CD14-positive monocyte (primary cell): ENCODE data around the gene RWDD4. TPM values are rescaled to one million over a fixed set of nuclear protein-coding genes. Genes with fewer than 3 reads are reported as not detected.

Source experiments
- DNase-seq, 3 donors: peaks; one replicate each; pipeline ENCODE4 v3.0.0-alpha.2; 2011 to 2022
- H2AFZ ChIP-seq: 2 replicates; pipeline ENCODE4 v1.6.0; 2012; ENCODE audit warnings: mild to moderate bottlenecking, low read depth, low read length, inconsistent platforms; ENCODE audit not compliant: insufficient read depth, poor library complexity, severe bottlenecking
- H3K27ac ChIP-seq, 2 donors: 1 replicate in 1 of 2; 2 replicates in 1 of 2; pipeline ENCODE4 v1.5.1; 2012 to 2013; ENCODE audit warnings: low read length in 2 of 2, control low read depth in 1 of 2, inconsistent platforms in 1 of 2, low read depth in 1 of 2, mild to moderate bottlenecking in 1 of 2
- H3K27me3 ChIP-seq, 2 donors: one replicate each; pipeline versions ENCODE4 v1.6.0 to v1.6.1; 2011 to 2013; ENCODE audit warnings: low read length in 2 of 2; ENCODE audit not compliant: control insufficient read depth in 2 of 2, insufficient read depth in 2 of 2
- H3K36me3 ChIP-seq, 2 donors: replicated peaks in 1 of 2; 1 replicate in 1 of 2; 2 replicates in 1 of 2; pipeline versions ENCODE4 v1.5.1 to v1.6.1; 2012 to 2013; ENCODE audit warnings: low read length in 2 of 2, control low read depth in 1 of 2, inconsistent platforms in 1 of 2, mild to moderate bottlenecking in 1 of 2; ENCODE audit not compliant: insufficient read depth in 2 of 2, control insufficient read depth in 1 of 2
- H3K4me1 ChIP-seq, 2 donors: 1 replicate in 1 of 2; 2 replicates in 1 of 2; pipeline versions ENCODE4 v1.5.1 to v1.6.1; 2012 to 2013; ENCODE audit warnings: low read length in 2 of 2, control low read depth in 1 of 2, inconsistent platforms in 1 of 2, mild to moderate bottlenecking in 1 of 2, moderate library complexity in 1 of 2; ENCODE audit not compliant: insufficient read depth in 2 of 2, control insufficient read depth in 1 of 2
- H3K4me2 ChIP-seq: replicated peaks from 2 replicates; pipeline ENCODE3; 2012; ENCODE audit warnings: low read length, moderate library complexity, mild to moderate bottlenecking; ENCODE audit not compliant: poor library complexity, severe bottlenecking; ENCODE audit errors: extremely low read depth
- H3K4me3 ChIP-seq, 3 experiments: fragments of 200-600 bp in 1 of 3; sonication (generic) in 1 of 3; replicated peaks in 1 of 3; 1 replicate in 2 of 3; 2 replicates in 1 of 3; pipeline ENCODE4 v1.5.1; 2011 to 2013; ENCODE audit warnings: low read length in 3 of 3, mild to moderate bottlenecking in 3 of 3, control low read depth in 2 of 3, low read depth in 2 of 3, inconsistent platforms in 1 of 3, moderate library complexity in 1 of 3
- H3K79me2 ChIP-seq: 2 replicates; pipeline ENCODE4 v1.6.0; 2012; ENCODE audit warnings: mild to moderate bottlenecking, control low read depth, inconsistent platforms, low read length, moderate library complexity; ENCODE audit not compliant: insufficient read depth
- H3K9ac ChIP-seq: 2 replicates; pipeline ENCODE4 v1.6.0; 2017; ENCODE audit warnings: low read length, mild to moderate bottlenecking; ENCODE audit not compliant: insufficient read depth, poor library complexity, severe bottlenecking
- H3K9me3 ChIP-seq, 2 donors: replicated peaks in 1 of 2; 1 replicate in 1 of 2; 2 replicates in 1 of 2; pipeline versions ENCODE4 v1.5.1 to v1.6.1; 2012 to 2013; ENCODE audit warnings: low read length in 2 of 2, control low read depth in 1 of 2; ENCODE audit not compliant: control insufficient read depth in 1 of 2, insufficient read depth in 1 of 2
- H4K20me1 ChIP-seq: 2 replicates; pipeline ENCODE4 v1.6.0; 2012; ENCODE audit warnings: mild to moderate bottlenecking, low read length, control low read depth, moderate library complexity; ENCODE audit not compliant: insufficient read depth
- H3K27ac Mint-ChIP-seq, 7 donors: one replicate each; pipeline ENCODE4 v1.8.0; 2020; ENCODE audit warnings: mild to moderate bottlenecking in 7 of 7, mixed read lengths in 7 of 7, moderate library complexity in 6 of 7, inconsistent platforms in 2 of 7
- H3K27me3 Mint-ChIP-seq, 3 donors: one replicate each; pipeline ENCODE4 v1.8.0; 2021 to 2022; ENCODE audit warnings: low read depth in 3 of 3, mild to moderate bottlenecking in 3 of 3, mixed read lengths in 3 of 3, moderate library complexity in 3 of 3, inconsistent platforms in 1 of 3
- H3K36me3 Mint-ChIP-seq, 2 donors: one replicate each; pipeline ENCODE4 v1.8.0; 2020; ENCODE audit warnings: mixed read lengths in 2 of 2, inconsistent platforms in 1 of 2, mild to moderate bottlenecking in 1 of 2
- H3K4me1 Mint-ChIP-seq: one replicate; pipeline ENCODE4 v1.8.0; 2020; ENCODE audit warnings: mild to moderate bottlenecking, mixed read lengths
- H3K4me3 Mint-ChIP-seq, 2 donors: one replicate each; pipeline ENCODE4 v1.8.0; 2020; ENCODE audit warnings: mild to moderate bottlenecking in 2 of 2, mixed read lengths in 2 of 2, moderate library complexity in 1 of 2
- H3K9me3 Mint-ChIP-seq, 7 donors: one replicate each; pipeline ENCODE4 v1.8.0; 2020 to 2022; ENCODE audit warnings: mixed read lengths in 7 of 7, mild to moderate bottlenecking in 6 of 7, moderate library complexity in 6 of 7, inconsistent platforms in 2 of 7
- WGBS: methylation state at CpG from one replicate; pipeline ENCODE4 v1.1.5; 2013; ENCODE audit warnings: missing lambda C conversion rate; ENCODE audit not compliant: insufficient coverage; 5-methylcytosine and 5-hydroxymethylcytosine counted together
- intact Hi-C, 2 donors: fragments of 100-400 bp; cut with micrococcal nuclease; formaldehyde crosslinking; loops; one replicate each; pipeline versions ENCODE4 v1.15.0 to v1.15.1; 2023
- polyA plus RNA-seq, 3 donors: library from polyadenylated mRNA; depleted of rRNA in 1 of 3; unstranded in 2 of 3; stranded (reverse) in 1 of 3; fragments of 300-500 nt in 2 of 3; fragments of >200 nt in 1 of 3; fragmentation: Illumina TruSeq in 2 of 3; gene quantifications; 1 replicate in 2 of 3; 2 replicates in 1 of 3; pipeline ENCODE4 v1.2.3, GENCODE V29; 2012 to 2021
- TF ChIP-seq, protein P1 (sequence below): fragments of 200-600 bp; IDR thresholded peaks from one replicate; pipeline ENCODE4 v1.8.0; 2022; ENCODE audit warnings: antibody characterized with exemption, mild to moderate bottlenecking

The RWDD4 gene
- polyA plus RNA-seq, 3 donors, result 4.4 to 21.2 (median 16.5) TPM

GRCh38 chr4:183674153-183674552 lies 15.2 kb upstream of the RWDD4 start:
- TF ChIP-seq, protein P1, sequence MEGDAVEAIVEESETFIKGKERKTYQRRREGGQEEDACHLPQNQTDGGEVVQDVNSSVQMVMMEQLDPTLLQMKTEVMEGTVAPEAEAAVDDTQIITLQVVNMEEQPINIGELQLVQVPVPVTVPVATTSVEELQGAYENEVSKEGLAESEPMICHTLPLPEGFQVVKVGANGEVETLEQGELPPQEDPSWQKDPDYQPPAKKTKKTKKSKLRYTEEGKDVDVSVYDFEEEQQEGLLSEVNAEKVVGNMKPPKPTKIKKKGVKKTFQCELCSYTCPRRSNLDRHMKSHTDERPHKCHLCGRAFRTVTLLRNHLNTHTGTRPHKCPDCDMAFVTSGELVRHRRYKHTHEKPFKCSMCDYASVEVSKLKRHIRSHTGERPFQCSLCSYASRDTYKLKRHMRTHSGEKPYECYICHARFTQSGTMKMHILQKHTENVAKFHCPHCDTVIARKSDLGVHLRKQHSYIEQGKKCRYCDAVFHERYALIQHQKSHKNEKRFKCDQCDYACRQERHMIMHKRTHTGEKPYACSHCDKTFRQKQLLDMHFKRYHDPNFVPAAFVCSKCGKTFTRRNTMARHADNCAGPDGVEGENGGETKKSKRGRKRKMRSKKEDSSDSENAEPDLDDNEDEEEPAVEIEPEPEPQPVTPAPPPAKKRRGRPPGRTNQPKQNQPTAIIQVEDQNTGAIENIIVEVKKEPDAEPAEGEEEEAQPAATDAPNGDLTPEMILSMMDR, result no peak
- Histone ChIP-seq H2AFZ (no peak overlapping the region), H3K4me1 (peaks cover 0 to 3% of the 10 kb centered on the region in 2 donors), H3K27me3 (no peaks in the 10 kb centered on the region), H3K79me2 (peaks cover 10% of the 10 kb centered on the region), H3K4me3 (no peak overlapping the region), H3K9ac (no peak overlapping the region), H3K9me3 (no peaks in the 10 kb centered on the region), H3K4me2 (no peak overlapping the region), H3K36me3 (peaks cover 85 to 94% of the 10 kb centered on the region in 2 donors), H4K20me1 (peaks cover 24% of the 10 kb centered on the region), H3K27ac (no peak overlapping the region)
- Mint-ChIP-seq H3K27me3 (no peaks in the 10 kb centered on the region), H3K9me3 (peaks cover 0 to 1% (median 0%) of the 10 kb centered on the region in 7 donors), H3K4me3 (no peak overlapping the region), H3K27ac (peak overlapping the region in 1 of 7 donors; percentile 15), H3K36me3 (peaks cover 62 to 81% of the 10 kb centered on the region in 2 donors), H3K4me1 (no peaks in the 10 kb centered on the region)
- intact Hi-C loops, result no loop called here
- peak; percentile 15 to 35 (median 35) for DNase-seq
- 100% methylated on average over 1 of the region's 3 CpGs for WGBS

GRCh38 chr4:183670960-183671555 lies 12.1 kb upstream of the RWDD4 start:
- Histone ChIP-seq H3K4me1 (peaks cover 0 to 3% of the 10 kb centered on the region in 2 donors), H3K4me3 (no peak overlapping the region), H4K20me1 (peaks cover 33% of the 10 kb centered on the region), H3K27me3 (no peaks in the 10 kb centered on the region), H3K9me3 (no peaks in the 10 kb centered on the region), H3K9ac (no peak overlapping the region), H3K36me3 (peaks cover 86 to 94% of the 10 kb centered on the region in 2 donors), H2AFZ (no peak overlapping the region), H3K4me2 (no peak overlapping the region), H3K27ac (no peak overlapping the region), H3K79me2 (peaks cover 14% of the 10 kb centered on the region)
- intact Hi-C loops, result no loop called here
- DNase-seq, result no peak
- TF ChIP-seq, protein P1, result no peak
- peaks cover 63 to 81% of the 10 kb centered on the region in 2 donors for H3K36me3 Mint-ChIP-seq
- WGBS, result 98% methylated on average over 8 of the region's 12 CpGs
- no peaks in the 10 kb centered on the region for H3K4me1 Mint-ChIP-seq
- no peaks in the 10 kb centered on the region for H3K27me3 Mint-ChIP-seq
- peak overlapping the region in 1 of 7 donors; percentile 15 for H3K27ac Mint-ChIP-seq
- H3K9me3 Mint-ChIP-seq, result peaks cover 0 to 1% (median 0%) of the 10 kb centered on the region in 7 donors
- no peak overlapping the region for H3K4me3 Mint-ChIP-seq
